NB4 (cell line): Measurements from ENCODE around the gene ZAP70.

Experiments used
- CTCF ChIP-seq: IDR thresholded peaks from one replicate; pipeline ENCODE4 v1.5.1; 2012; ENCODE audit warnings: low read depth, low read length
- MAX ChIP-seq: IDR thresholded peaks from 2 replicates; pipeline ENCODE4 v1.6.1; 2011; ENCODE audit warnings: low read depth, low read length
- MYC ChIP-seq: IDR thresholded peaks from 2 replicates; pipeline ENCODE4 v1.6.1; 2011; ENCODE audit warnings: low read depth, low read length
- POLR2A ChIP-seq: IDR thresholded peaks from 2 replicates; pipeline ENCODE4 v1.6.1; 2011; ENCODE audit warnings: mild to moderate bottlenecking; ENCODE audit not compliant: insufficient read length; ENCODE audit errors: extremely low read depth

DNA sequence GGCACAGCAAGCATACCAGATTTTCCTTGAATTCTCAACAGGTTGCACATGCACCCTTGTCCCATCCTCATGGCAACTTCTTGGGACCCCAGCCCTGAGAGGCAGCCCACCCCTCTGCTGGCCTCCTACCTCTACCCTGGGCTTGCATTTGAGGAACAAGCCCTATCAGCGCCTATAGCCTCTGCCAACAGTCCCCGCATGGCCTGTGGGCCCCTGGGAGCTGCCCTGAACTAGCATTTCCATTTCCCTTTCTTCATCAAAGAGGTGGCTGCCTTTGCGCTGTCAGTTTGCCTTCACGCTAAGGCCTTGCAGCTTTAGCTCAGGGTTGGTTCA is 5.4 kb upstream of the ZAP70 start:
- TF ChIP-seq CTCF = no peak
- no peak for TF ChIP-seq POLR2A
- no peak for TF ChIP-seq MYC
- TF ChIP-seq MAX = no peak
